ENCODE results near the gene UNC5B. TPM values are rescaled to one million over a fixed set of nuclear protein-coding genes. Genes with fewer than 3 reads are reported as not detected.
A peak's percentile ranks its signal among the peaks of the same experiment; 100 is the strongest.

UNC5B gene
- polyA plus RNA-seq, 4 donors, result 45.3 to 120 (median 62.3) TPM

GRCh38 chr10:71221586-71222202, 9.3 kb downstream of the UNC5B start:
- DNase-seq (ENCODE audit: low read depth in 4 of 4, low spot score in 2 of 4), result no peak

DNA sequence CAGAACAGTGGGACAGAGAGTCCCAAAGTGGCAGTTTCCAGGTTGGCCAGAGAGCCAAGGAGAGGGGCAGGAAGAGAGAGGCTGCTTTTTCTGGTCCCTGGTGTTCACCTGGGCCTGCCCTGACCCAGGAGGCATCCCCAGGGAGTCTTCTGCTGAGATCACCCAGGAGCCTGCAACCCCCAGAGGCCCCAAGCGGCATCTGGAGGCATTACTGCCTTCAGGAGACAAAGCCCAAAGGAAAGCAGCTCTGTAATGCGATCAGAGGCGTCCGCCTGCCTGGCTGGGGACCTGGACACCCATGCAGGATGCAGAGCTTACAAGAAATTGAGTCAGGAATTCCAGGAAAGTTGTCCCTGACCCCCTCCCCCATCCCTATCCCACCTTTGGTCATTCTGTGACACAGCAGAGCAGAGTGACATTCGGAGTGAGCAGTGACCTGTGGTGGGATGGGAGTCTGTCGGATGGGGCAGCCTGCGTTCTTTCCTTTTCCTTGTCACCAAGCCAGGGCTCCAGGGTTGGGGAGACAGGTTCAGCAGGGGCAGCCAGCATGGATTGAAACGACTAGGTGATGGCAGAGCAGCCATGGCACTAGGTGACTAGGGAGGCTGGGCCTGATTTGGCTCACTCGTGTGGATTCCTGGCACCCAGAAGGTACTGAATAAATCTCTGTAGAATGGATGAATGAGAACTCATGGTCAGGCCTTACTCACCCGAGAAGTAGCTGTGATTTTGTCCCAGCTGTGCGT, 10.4 kb downstream of the UNC5B start:
- DNase-seq (ENCODE audit: low read depth in 4 of 4, low spot score in 2 of 4), result no peak

DNA sequence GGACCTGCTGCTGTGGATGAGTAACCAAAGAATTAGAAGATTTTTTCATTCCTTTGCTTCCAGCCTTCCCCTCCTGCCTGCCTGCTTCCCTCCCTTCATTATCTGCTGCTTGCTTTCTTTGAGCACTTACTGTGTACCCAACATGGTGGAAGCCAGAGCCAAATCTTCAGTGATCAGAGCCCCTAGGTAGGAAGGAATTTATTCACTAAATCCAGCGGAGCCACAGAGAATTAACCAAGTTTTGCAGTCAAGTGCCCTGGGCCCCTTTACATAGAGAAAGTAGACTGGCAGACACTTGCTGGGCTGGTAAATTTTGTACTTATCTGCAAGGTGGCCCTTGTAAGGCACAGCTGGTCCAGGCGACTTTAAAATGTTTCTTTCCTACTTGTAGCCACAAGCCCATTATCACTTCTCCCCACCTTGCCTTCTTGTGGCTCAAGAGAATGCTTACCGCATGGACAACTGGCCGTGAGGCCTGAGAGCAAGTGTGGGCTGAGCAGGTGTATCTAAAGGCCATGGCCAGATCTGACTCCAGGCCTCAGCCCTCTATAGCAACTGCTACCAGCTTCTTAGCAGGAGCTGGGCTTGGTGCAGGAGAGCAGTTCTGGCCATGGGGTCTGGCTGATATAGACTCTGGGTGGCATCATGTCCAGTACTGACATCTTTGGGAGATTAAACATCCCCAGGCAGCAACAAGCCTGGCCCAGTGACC, 11.1 kb downstream of the UNC5B start:
- DNase-seq (ENCODE audit: low read depth in 4 of 4, low spot score in 2 of 4), result no peak

DNA sequence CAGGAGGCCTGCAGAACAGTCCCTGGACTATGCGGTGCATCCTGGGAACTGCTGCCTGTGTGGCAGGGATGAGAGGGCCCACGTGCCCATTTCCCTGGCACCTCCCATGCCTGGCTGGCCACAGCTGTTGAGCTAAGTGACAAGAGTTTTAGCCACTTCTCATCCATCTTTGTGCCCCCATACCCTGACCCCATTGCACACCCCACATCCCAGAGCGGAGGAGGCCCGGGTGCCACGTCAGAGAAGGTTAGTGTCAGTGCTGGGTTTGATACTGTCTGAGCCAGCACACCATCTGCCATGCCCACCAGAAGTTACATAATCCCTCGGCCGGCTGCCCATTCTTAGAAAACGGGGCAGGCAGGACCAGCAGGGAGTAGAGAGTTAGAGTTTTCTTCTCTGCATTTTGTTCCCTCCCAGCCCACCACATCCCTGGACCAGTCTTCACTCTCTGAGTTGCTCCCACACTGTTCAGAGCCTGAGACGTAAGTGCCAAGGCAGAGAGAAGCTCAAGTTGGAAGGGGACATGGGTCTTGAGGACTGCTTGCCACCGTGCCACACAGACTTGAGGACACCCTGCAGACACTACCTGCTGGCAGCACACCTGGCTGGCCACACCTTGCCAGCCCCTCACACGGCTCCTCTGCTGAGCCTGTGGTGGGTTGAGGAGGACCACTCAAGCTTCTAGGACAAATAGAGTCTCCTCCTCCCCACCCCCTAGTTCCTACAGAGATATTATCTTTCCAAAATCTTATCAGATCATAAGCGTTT, 13.1 kb downstream of the UNC5B start:
- no peak for DNase-seq (ENCODE audit: low read depth in 4 of 4, low spot score in 2 of 4)

- no peak for DNase-seq (ENCODE audit: low read depth in 4 of 4, low spot score in 2 of 4)
Observed at GRCh38 chr10:71228875-71229675, 16.7 kb downstream of the UNC5B start.

- DNase-seq (ENCODE audit: low read depth in 4 of 4, low spot score in 2 of 4), result no peak
Observed at GRCh38 chr10:71229726-71230655, 17.6 kb downstream of the UNC5B start.

DNA sequence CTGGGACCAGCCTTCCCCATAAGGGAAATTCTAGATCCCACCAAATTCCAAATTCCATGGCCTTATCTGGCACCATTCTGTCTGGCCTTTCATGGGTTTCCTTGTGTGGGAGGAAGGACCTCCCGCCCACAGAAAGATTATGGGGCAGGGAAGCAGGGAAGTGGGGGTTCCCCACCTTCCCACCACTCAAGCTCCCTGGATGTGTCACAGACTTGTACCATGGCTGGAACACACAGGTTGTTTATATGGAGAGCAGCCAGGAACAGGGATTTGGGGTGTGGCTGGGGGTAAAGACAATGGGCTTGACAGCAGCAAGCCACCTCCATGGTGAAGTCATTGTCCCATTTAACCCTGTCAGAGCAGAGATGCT, 18.3 kb downstream of the UNC5B start:
- DNase-seq (ENCODE audit: low read depth in 4 of 4, low spot score in 2 of 4), result no peak

- DNase-seq (ENCODE audit: low read depth in 4 of 4, low spot score in 2 of 4), result no peak
Observed at GRCh38 chr10:71231206-71231605, 18.8 kb downstream of the UNC5B start.

- DNase-seq (ENCODE audit: low read depth in 4 of 4, low spot score in 2 of 4), result peak in 1 of 4 donors; percentile 75
Observed at GRCh38 chr10:71232089-71232998, 20.0 kb downstream of the UNC5B start.

- DNase-seq (ENCODE audit: low read depth in 4 of 4, low spot score in 2 of 4), result no peak
Observed at GRCh38 chr10:71233482-71233892, 21.1 kb downstream of the UNC5B start.

DNA sequence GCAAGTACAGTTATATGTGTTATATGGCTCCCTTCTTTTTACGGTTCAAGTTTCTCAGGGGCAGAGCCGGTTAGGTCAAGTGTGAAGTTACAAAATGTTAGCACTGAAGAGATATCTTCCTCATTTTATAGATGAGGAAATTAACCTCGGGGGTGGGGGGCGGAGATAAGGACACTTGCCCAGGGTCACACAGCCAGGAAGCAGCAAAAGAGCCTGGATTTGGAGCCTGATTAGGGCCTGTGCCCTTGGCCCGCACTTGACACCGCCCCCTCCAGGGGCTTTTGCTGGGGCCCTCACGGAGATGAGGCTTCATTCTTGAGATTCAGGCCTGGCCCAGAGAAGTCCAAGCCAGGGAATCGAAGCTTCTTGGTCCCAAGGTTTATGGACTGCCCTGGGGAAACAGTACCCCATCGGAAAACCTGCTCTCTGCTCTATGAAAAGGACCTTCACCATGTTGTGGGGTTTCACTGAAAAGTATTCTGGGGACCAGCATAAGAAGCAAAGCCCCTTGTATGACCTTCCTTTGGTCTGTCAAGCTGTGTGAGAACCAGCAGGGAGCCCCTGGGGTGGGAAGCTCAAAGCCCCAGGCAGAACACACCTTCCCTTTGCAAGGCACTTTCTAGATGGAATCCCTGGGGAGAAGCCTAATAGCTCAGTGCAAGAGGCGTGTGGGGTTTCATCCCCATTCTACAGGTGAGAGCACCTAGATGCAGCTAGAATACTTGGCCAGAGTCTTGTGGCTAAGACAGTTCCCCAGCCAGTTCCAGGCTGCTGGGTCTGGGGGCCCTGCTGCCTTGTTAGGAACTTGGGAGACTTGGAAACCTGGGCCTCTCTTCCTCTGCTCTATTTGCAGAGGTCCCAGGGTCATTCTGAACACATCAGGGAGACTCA, 21.9 kb downstream of the UNC5B start:
- no peak for DNase-seq (ENCODE audit: low read depth in 4 of 4, low spot score in 2 of 4)

- DNase-seq (ENCODE audit: low read depth in 4 of 4, low spot score in 2 of 4), result no peak
Observed at GRCh38 chr10:71234970-71235685, 22.8 kb downstream of the UNC5B start.

- DNase-seq (ENCODE audit: low read depth in 4 of 4, low spot score in 2 of 4), result no peak
Observed at GRCh38 chr10:71235808-71236207, 23.4 kb downstream of the UNC5B start.

GRCh38 chr10:71236286-71236685, 23.9 kb downstream of the UNC5B start:
- peak in 1 of 4 donors; percentile 87 for DNase-seq (ENCODE audit: low read depth in 4 of 4, low spot score in 2 of 4)

DNA sequence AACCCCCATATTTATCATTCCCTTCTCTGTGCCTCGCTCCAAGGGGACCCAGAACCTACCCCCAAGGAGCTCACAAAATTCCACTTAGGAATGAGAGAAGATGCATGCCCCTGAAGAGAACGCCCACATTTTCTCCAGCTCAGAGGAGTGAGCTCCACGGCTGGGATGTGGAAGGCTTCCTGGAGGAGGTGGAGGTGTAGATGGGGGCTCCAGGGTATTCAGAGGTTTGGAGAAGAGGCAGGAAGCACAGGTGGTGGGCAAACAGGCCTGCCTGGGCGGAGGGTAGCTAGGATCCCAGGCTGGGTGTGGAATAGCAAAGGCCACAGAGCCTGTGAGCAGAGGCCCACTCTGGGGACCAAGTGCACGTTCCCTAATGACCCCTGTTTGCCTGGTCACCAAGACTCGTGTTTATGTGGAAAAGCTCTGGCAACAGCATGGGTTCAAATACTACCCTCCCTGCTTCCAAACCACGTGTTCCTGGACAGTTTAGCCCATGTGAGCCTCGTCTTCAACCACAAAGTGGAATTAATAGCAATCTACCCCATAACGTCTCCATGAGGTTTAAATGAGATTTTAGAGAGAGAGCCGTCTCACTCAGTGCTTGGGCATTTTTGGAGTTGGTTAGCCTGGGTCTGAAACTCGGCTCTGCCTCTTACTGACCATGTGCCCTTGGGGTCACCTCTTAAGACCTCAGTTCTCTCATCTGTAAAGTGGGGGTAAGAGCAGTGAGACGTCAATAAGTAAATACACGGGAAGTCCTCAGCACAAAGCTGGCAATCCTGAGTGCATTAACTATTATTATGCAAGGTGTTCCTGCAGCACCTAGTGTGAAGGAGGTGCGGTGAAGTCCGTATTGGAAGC, 24.7 kb downstream of the UNC5B start:
- no peak for DNase-seq (ENCODE audit: low read depth in 4 of 4, low spot score in 2 of 4)
